Measurements from ENCODE around the gene MATCAP1. TPM values are rescaled to one million over a fixed set of nuclear protein-coding genes. Genes with fewer than 3 reads are reported as not detected.

The MATCAP1 gene
- total and polyA plus RNA-seq, 2 experiments from 2014 or later = 53.7 to 78.1 TPM

- Histone ChIP-seq H3K27me3 (no peaks in the 10 kb centered on the region), H3K9me3 (ENCODE audit: low read depth) (no peaks in the 10 kb centered on the region), H3K4me1 (ENCODE audit: low read depth) (peaks cover 8% of the 10 kb centered on the region), H3K27ac (peak overlapping the region; percentile 50), H3K36me3 (peaks cover 28% of the 10 kb centered on the region), H3K4me3 (no peak overlapping the region)
- DNase-seq (ENCODE audit: low read depth in 1 of 2, low spot score in 1 of 2) = peak; percentile 56 to 67
- TF ChIP-seq, protein P1, sequence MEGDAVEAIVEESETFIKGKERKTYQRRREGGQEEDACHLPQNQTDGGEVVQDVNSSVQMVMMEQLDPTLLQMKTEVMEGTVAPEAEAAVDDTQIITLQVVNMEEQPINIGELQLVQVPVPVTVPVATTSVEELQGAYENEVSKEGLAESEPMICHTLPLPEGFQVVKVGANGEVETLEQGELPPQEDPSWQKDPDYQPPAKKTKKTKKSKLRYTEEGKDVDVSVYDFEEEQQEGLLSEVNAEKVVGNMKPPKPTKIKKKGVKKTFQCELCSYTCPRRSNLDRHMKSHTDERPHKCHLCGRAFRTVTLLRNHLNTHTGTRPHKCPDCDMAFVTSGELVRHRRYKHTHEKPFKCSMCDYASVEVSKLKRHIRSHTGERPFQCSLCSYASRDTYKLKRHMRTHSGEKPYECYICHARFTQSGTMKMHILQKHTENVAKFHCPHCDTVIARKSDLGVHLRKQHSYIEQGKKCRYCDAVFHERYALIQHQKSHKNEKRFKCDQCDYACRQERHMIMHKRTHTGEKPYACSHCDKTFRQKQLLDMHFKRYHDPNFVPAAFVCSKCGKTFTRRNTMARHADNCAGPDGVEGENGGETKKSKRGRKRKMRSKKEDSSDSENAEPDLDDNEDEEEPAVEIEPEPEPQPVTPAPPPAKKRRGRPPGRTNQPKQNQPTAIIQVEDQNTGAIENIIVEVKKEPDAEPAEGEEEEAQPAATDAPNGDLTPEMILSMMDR (IDR thresholded peaks at IDR 0.05; ENCODE audit: low read depth, low read length) = no peak
These were observed 46.2 kb downstream of the MATCAP1 start for GRCh38 chr16:67137605-67138004.

- Histone ChIP-seq H3K36me3 (peaks cover 21% of the 10 kb centered on the region), H3K27ac (no peak overlapping the region), H3K4me3 (no peak overlapping the region), H3K4me1 (ENCODE audit: low read depth) (no peaks in the 10 kb centered on the region), H3K27me3 (no peaks in the 10 kb centered on the region), H3K9me3 (ENCODE audit: low read depth) (no peaks in the 10 kb centered on the region)
- TF ChIP-seq, protein P1 (IDR thresholded peaks at IDR 0.05; ENCODE audit: low read depth, low read length) = no peak
- DNase-seq (ENCODE audit: low read depth in 1 of 2, low spot score in 1 of 2) = no peak
These were observed 54.3 kb downstream of the MATCAP1 start for GRCh38 chr16:67129422-67129821.

GRCh38 chr16:67128887-67129286 lies 54.9 kb downstream of the MATCAP1 start:
- Histone ChIP-seq H3K36me3 (peaks cover 16% of the 10 kb centered on the region), H3K4me1 (ENCODE audit: low read depth) (no peaks in the 10 kb centered on the region), H3K27me3 (no peaks in the 10 kb centered on the region), H3K9me3 (ENCODE audit: low read depth) (no peaks in the 10 kb centered on the region), H3K4me3 (no peak overlapping the region), H3K27ac (no peak overlapping the region)
- TF ChIP-seq, protein P1 (IDR thresholded peaks at IDR 0.05; ENCODE audit: low read depth, low read length) = no peak
- DNase-seq (ENCODE audit: low read depth in 1 of 2, low spot score in 1 of 2) = no peak

DNA sequence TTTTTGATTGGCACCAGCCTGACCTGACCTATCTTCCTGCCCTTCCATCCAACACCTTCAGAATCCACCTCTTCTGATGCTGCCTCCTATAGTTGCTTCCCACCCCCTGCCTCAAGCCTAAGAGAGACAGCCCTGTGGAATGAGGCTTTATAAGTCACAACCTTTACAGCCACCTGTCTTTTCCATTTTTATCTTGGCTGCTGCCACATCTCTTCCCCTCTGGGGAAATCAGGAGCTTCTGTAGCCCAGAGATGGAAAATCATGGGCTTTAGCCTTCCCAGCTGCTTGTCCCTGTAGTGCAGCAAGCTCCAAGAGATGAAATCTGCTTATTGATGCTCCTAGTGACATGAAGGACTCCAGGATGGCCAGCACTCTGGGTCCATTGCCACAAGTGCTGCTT lies 55.3 kb downstream of the MATCAP1 start:
- TF ChIP-seq, protein P1 (IDR thresholded peaks at IDR 0.05; ENCODE audit: low read depth, low read length) = no peak
- Histone ChIP-seq H3K27ac (no peak overlapping the region), H3K36me3 (peaks cover 15% of the 10 kb centered on the region), H3K27me3 (no peaks in the 10 kb centered on the region), H3K9me3 (ENCODE audit: low read depth) (no peaks in the 10 kb centered on the region), H3K4me1 (ENCODE audit: low read depth) (no peaks in the 10 kb centered on the region), H3K4me3 (no peak overlapping the region)
- DNase-seq (ENCODE audit: low read depth in 1 of 2, low spot score in 1 of 2) = no peak

Other genes with a start within 250 kb of the MATCAP1 start
- gene CIAO2B, start 249.6 kb downstream of the MATCAP1 start, total RNA-seq = 151 and 184 TPM in 2 replicates
- 194 and 242 TPM in 2 replicates for gene CIAO2B, start 249.6 kb downstream of the MATCAP1 start, polyA plus RNA-seq
- 67.9 and 84.2 TPM in 2 replicates for gene CES2, start 248.4 kb downstream of the MATCAP1 start, total RNA-seq
- gene CES2, start 248.4 kb downstream of the MATCAP1 start, polyA plus RNA-seq = 69.1 and 94.3 TPM in 2 replicates
- gene CES3, start 222.7 kb downstream of the MATCAP1 start, total RNA-seq = 6.2 and 12.8 TPM in 2 replicates
- gene CES3, start 222.7 kb downstream of the MATCAP1 start, polyA plus RNA-seq = 4.7 and 6.4 TPM in 2 replicates
- gene CES4A, start 195.4 kb downstream of the MATCAP1 start, total RNA-seq = 12.4 and 15.7 TPM in 2 replicates
- 14.7 and 19.9 TPM in 2 replicates for gene CES4A, start 195.4 kb downstream of the MATCAP1 start, polyA plus RNA-seq
- gene CBFB, start 154.8 kb downstream of the MATCAP1 start, total RNA-seq = 94.8 and 197 TPM in 2 replicates
- gene CBFB, start 154.8 kb downstream of the MATCAP1 start, polyA plus RNA-seq = 66.3 and 78.5 TPM in 2 replicates
- 10.3 and 10.8 TPM in 2 replicates for gene PHAF1, start 74.0 kb downstream of the MATCAP1 start, total RNA-seq
- 18.1 and 18.4 TPM in 2 replicates for gene PHAF1, start 74.0 kb downstream of the MATCAP1 start, polyA plus RNA-seq
- gene B3GNT9, start 33.0 kb downstream of the MATCAP1 start, total RNA-seq = 28.0 and 34.7 TPM in 2 replicates
- 18.0 and 30.4 TPM in 2 replicates for gene B3GNT9, start 33.0 kb downstream of the MATCAP1 start, polyA plus RNA-seq
- gene TRADD, start 24.1 kb downstream of the MATCAP1 start, total RNA-seq = 5.4 and 12.2 TPM in 2 replicates
- gene TRADD, start 24.1 kb downstream of the MATCAP1 start, polyA plus RNA-seq = 6.7 and 11.9 TPM in 2 replicates
- 8.7 and 9.0 TPM in 2 replicates for gene FBXL8, start 24.0 kb downstream of the MATCAP1 start, total RNA-seq
- gene FBXL8, start 24.0 kb downstream of the MATCAP1 start, polyA plus RNA-seq = 6.8 and 9.3 TPM in 2 replicates
- 0.63 and 7.9 TPM in 2 replicates for gene HSF4, start 19.2 kb downstream of the MATCAP1 start, total RNA-seq
- 1.7 and 2.6 TPM in 2 replicates for gene HSF4, start 19.2 kb downstream of the MATCAP1 start, polyA plus RNA-seq
- 33.7 and 40.6 TPM in 2 replicates for gene NOL3, start 13.4 kb downstream of the MATCAP1 start, total RNA-seq
- gene NOL3, start 13.4 kb downstream of the MATCAP1 start, polyA plus RNA-seq = 19.4 and 31.1 TPM in 2 replicates
- 2.9 and 3.7 TPM in 2 replicates for gene EXOC3L1, start 6.2 kb upstream of the MATCAP1 start, total RNA-seq
- 2.8 and 4.3 TPM in 2 replicates for gene EXOC3L1, start 6.2 kb upstream of the MATCAP1 start, polyA plus RNA-seq
- 85.2 and 99.4 TPM in 2 replicates for gene E2F4, start 8.2 kb upstream of the MATCAP1 start, total RNA-seq
- 66.2 and 68.0 TPM in 2 replicates for gene E2F4, start 8.2 kb upstream of the MATCAP1 start, polyA plus RNA-seq
- 0.28 and 1.1 TPM in 2 replicates for gene ELMO3, start 15.2 kb upstream of the MATCAP1 start, total RNA-seq
- gene ELMO3, start 15.2 kb upstream of the MATCAP1 start, polyA plus RNA-seq = 0.15 and 0.97 TPM in 2 replicates
- 29.6 and 30.2 TPM in 2 replicates for gene TMEM208, start 43.2 kb upstream of the MATCAP1 start, total RNA-seq
- 64.5 and 89.0 TPM in 2 replicates for gene TMEM208, start 43.2 kb upstream of the MATCAP1 start, polyA plus RNA-seq
- 12.0 and 17.9 TPM in 2 replicates for gene FHOD1, start 63.5 kb upstream of the MATCAP1 start, total RNA-seq
- 18.5 and 21.7 TPM in 2 replicates for gene FHOD1, start 63.5 kb upstream of the MATCAP1 start, polyA plus RNA-seq
- gene SLC9A5, start 65.0 kb upstream of the MATCAP1 start, total RNA-seq = 1.6 and 4.6 TPM in 2 replicates
- gene SLC9A5, start 65.0 kb upstream of the MATCAP1 start, polyA plus RNA-seq = 4.5 and 8.4 TPM in 2 replicates
- gene PLEKHG4, start 95.6 kb upstream of the MATCAP1 start, total RNA-seq = 3.6 and 6.8 TPM in 2 replicates
- 1.0 and 5.2 TPM in 2 replicates for gene PLEKHG4, start 95.6 kb upstream of the MATCAP1 start, polyA plus RNA-seq
- gene KCTD19, start 142.8 kb upstream of the MATCAP1 start, total RNA-seq = 0.21 and 1.9 TPM in 2 replicates
- gene KCTD19, start 142.8 kb upstream of the MATCAP1 start, polyA plus RNA-seq = 1.6 TPM in 1 of 2 replicates, not detected in the other
- 0.11 and 0.45 TPM in 2 replicates for gene LRRC36, start 142.9 kb upstream of the MATCAP1 start, total RNA-seq
- gene LRRC36, start 142.9 kb upstream of the MATCAP1 start, polyA plus RNA-seq = 0.75 TPM in 1 of 2 replicates, not detected in the other
- 2.5 and 4.6 TPM in 2 replicates for gene TPPP3, start 209.5 kb upstream of the MATCAP1 start, total RNA-seq
- 6.2 and 7.2 TPM in 2 replicates for gene TPPP3, start 209.5 kb upstream of the MATCAP1 start, polyA plus RNA-seq
- gene ZDHHC1, start 232.5 kb upstream of the MATCAP1 start, total RNA-seq = 17.4 and 18.7 TPM in 2 replicates
- gene ZDHHC1, start 232.5 kb upstream of the MATCAP1 start, polyA plus RNA-seq = 19.1 and 22.4 TPM in 2 replicates
- gene HSD11B2, start 247.2 kb upstream of the MATCAP1 start, total RNA-seq = 0.28 and 0.36 TPM in 2 replicates
- 0.26 and 0.84 TPM in 2 replicates for gene HSD11B2, start 247.2 kb upstream of the MATCAP1 start, polyA plus RNA-seq

Measured in cardiac muscle cell (in vitro differentiated cells and primary cell).